ENCODE measurements around the gene BHLHE23. TPM values are rescaled to one million over a fixed set of nuclear protein-coding genes. Genes with fewer than 3 reads are reported as not detected.

The BHLHE23 gene
- total and polyA plus RNA-seq, 12 donors, result 0.03 TPM; not detected in 11

- Histone ChIP-seq H3K27me3 (peaks cover 0 to 14% (median 0%) of the 10 kb centered on the region in 7 donors), H3K36me3 (peaks cover 0 to 25% (median 0%) of the 10 kb centered on the region in 9 donors), H3K27ac (no peak overlapping the region), H3K9me3 (no peaks in the 10 kb centered on the region), H3K4me1 (no peaks in the 10 kb centered on the region), H3K4me3 (no peak overlapping the region)
- ATAC-seq (no peak), DNase-seq (no peak)
- TF ChIP-seq CTCF (IDR thresholded peaks at IDR 0.05), result no peak
- WGBS, 2 donors, result 81 to 82% methylated on average over 20 of the region's 20 CpGs
- intact Hi-C loops (cut with DNase I), result no loop called here
Observed at GRCh38 chr20:62964700-62965099, 42.1 kb downstream of the BHLHE23 start.

DNA sequence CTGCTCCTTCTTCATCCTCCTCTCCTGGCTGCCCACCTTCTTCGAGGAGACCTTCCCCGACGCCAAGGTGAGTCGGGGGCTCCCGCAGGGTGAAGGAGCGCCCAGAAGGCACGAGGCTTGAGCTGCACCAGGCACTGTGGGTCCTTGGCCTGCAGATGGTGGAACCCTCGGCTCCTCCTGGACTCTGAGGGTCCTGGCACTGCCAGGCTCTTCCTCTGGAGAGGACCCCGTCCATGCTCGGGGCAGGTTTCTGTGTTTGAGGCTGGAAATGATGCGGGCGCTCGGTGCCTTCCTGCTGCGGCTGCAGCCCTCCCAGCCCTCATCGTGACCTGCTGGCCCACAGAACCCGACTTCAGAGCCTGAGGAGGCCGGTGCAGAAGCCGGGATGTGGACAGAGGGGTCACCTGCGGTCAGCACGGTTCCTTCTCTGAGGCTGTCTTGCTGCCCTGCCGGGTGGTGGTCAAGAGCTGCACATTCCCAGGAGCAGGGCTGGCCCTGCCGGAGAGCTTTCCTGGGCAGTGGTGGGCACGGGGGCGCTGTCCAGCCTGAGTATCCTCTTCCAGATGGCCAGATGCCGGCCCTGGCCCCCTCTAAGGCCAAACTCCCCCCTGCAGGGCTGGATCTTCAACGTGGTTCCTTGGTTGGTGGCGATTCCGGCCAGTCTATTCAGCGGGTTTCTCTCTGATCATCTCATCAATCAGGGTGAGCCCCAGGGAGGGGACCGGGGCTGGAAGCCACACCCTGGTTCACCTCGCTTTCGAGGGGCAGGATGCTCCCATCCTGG lies 43.0 kb downstream of the BHLHE23 start:
- WGBS, 2 donors, result 84 to 90% methylated on average over 32 of the region's 32 CpGs
- no peak for DNase-seq

GRCh38 chr20:62962891-62963613 lies 43.7 kb downstream of the BHLHE23 start:
- WGBS, 2 donors, result 90 to 93% methylated on average over 32 of the region's 32 CpGs
- DNase-seq, result no peak
- Histone ChIP-seq H3K4me3 (no peak overlapping the region), H3K9me3 (no peaks in the 10 kb centered on the region), H3K27me3 (peaks cover 0 to 3% (median 0%) of the 10 kb centered on the region in 7 donors), H3K36me3 (peaks cover 0 to 25% (median 0%) of the 10 kb centered on the region in 9 donors), H3K27ac (no peak overlapping the region), H3K4me1 (no peaks in the 10 kb centered on the region)
- no peak for TF ChIP-seq CTCF (IDR thresholded peaks at IDR 0.05)
- no peak for ATAC-seq
- intact Hi-C loops (cut with DNase I), result no loop called here

More for the DNA sequence above, 43.0 kb downstream of the BHLHE23 start:
- H3K4me1 ChIP-seq, result no peaks in the 10 kb centered on the region
- no peak for ATAC-seq
- peaks cover 0 to 25% (median 0%) of the 10 kb centered on the region in 9 donors for H3K36me3 ChIP-seq
- peaks cover 0 to 7% (median 0%) of the 10 kb centered on the region in 7 donors for H3K27me3 ChIP-seq
- TF ChIP-seq CTCF (IDR thresholded peaks at IDR 0.05), result no peak
- intact Hi-C loops (cut with DNase I), result no loop called here
- H3K27ac ChIP-seq, result no peak overlapping the region
- no peaks in the 10 kb centered on the region for H3K9me3 ChIP-seq
- H3K4me3 ChIP-seq, result no peak overlapping the region

GRCh38 chr20:62962221-62962879 lies 44.4 kb downstream of the BHLHE23 start:
- peaks cover 0 to 25% (median 0%) of the 10 kb centered on the region in 9 donors for H3K36me3 ChIP-seq
- 92 to 94% methylated on average over 30 of the region's 30 CpGs for WGBS, 2 donors

More at GRCh38 chr20:62962221-62962879, 44.4 kb downstream of the BHLHE23 start:
- no peak for ATAC-seq
- no peak for DNase-seq
- intact Hi-C loops (cut with DNase I), result no loop called here
- Histone ChIP-seq H3K27ac (no peak overlapping the region), H3K27me3 (no peaks in the 10 kb centered on the region), H3K9me3 (no peaks in the 10 kb centered on the region), H3K4me3 (no peak overlapping the region), H3K4me1 (no peaks in the 10 kb centered on the region)
- no peak for TF ChIP-seq CTCF (IDR thresholded peaks at IDR 0.05)
